RWPE1 (cell line): ENCODE measurements around the gene PHKB.
"Not testable (repeated sequence)": the region's sequence is repeated elsewhere in the genome, so short reads cannot be mapped to it uniquely, and the experiment has no call there.

Source experiments
- CTCF ChIA-PET: fragments of 350-600 bp; sonication (Branson Sonifier 250); formaldehyde crosslinking; extraction: SDS; loops from one replicate; lab custom pipeline; 2021; lab: Yijun Ruan, JAX
- POLR2A ChIA-PET: fragments of 400-600 bp; formaldehyde crosslinking; extraction: SDS; loops from one replicate; lab custom pipeline; 2020; ENCODE audit warnings: antibody characterized with exemption; ENCODE audit not compliant: low non-redundant PET; lab: Yijun Ruan, JAX
- DNase-seq: peaks from one replicate; pipeline ENCODE4 v3.0.0; 2012; ENCODE audit warnings: low spot score
- H3K27ac ChIP-seq: fragments of 450-650 bp; 2 replicates; pipeline ENCODE4 v1.5.1; 2017
- CTCF ChIP-seq: fragments of 450-650 bp; conservative IDR thresholded peaks from 2 replicates; pipeline ENCODE4 v1.5.1; 2017; ENCODE audit warnings: low read depth, mild to moderate bottlenecking

The PHKB gene

GRCh38 chr16:47519996-47520679, 59.0 kb downstream of the PHKB start:
- ChIA-PET POLR2A (no interaction called here), CTCF (interaction anchor here (0.7 kb wide), 2 partner anchors 10 to 548 kb away, joined by 3 to 4 read pairs; no protein-coding TSS in a partner anchor)
- DNase-seq: no peak
- no peak for TF ChIP-seq CTCF
- no peak overlapping the region for H3K27ac ChIP-seq

- no peak for TF ChIP-seq CTCF
- no peak for DNase-seq
- CTCF ChIA-PET: interaction anchor here (0.6 kb wide), 1 partner anchor 412 kb away, joined by 4 read pairs; no protein-coding TSS in a partner anchor
- POLR2A ChIA-PET: no interaction called here
- no peak overlapping the region for H3K27ac ChIP-seq
Measured at GRCh38 chr16:47523342-47524006, 62.3 kb downstream of the PHKB start.

GRCh38 chr16:47524007-47524405, 62.9 kb downstream of the PHKB start:
- H3K27ac ChIP-seq: no peak overlapping the region
- ChIA-PET POLR2A (no interaction called here), CTCF (interaction anchor here (0.6 kb wide), 1 partner anchor 412 kb away, joined by 4 read pairs; no protein-coding TSS in a partner anchor)
- no peak for TF ChIP-seq CTCF
- DNase-seq: no peak

- DNase-seq: no peak
- H3K27ac ChIP-seq: no peak overlapping the region
- ChIA-PET POLR2A (no interaction called here), CTCF (interaction anchor here (0.7 kb wide), 2 partner anchors 391 to 467 kb away, joined by 4 read pairs; no protein-coding TSS in a partner anchor)
- no peak for TF ChIP-seq CTCF
Measured at GRCh38 chr16:47528431-47528830, 67.3 kb downstream of the PHKB start.

GRCh38 chr16:47533744-47534292, 72.7 kb downstream of the PHKB start:
- no peak for TF ChIP-seq CTCF
- ChIA-PET CTCF (no interaction called here), POLR2A (no interaction called here)
- DNase-seq: no peak
- no peak overlapping the region for H3K27ac ChIP-seq

- no peak overlapping the region for H3K27ac ChIP-seq
- DNase-seq: no peak
- TF ChIP-seq CTCF: no peak
- ChIA-PET POLR2A (no interaction called here), CTCF (no interaction called here)
Measured at GRCh38 chr16:47538472-47538871, 77.3 kb downstream of the PHKB start.

GRCh38 chr16:47539707-47540670, 78.9 kb downstream of the PHKB start:
- POLR2A ChIA-PET, CTCF ChIA-PET, H3K27ac ChIP-seq, DNase-seq: not testable (repeated sequence)

GRCh38 chr16:47541135-47541534, 80.0 kb downstream of the PHKB start:
- POLR2A ChIA-PET, DNase-seq, H3K27ac ChIP-seq, CTCF ChIA-PET: not testable (repeated sequence)

- DNase-seq, POLR2A ChIA-PET, CTCF ChIA-PET, H3K27ac ChIP-seq: not testable (repeated sequence)
Measured at GRCh38 chr16:47544255-47544654, 83.1 kb downstream of the PHKB start.
